Measurements from ENCODE around the gene PPIL1.

DNA sequence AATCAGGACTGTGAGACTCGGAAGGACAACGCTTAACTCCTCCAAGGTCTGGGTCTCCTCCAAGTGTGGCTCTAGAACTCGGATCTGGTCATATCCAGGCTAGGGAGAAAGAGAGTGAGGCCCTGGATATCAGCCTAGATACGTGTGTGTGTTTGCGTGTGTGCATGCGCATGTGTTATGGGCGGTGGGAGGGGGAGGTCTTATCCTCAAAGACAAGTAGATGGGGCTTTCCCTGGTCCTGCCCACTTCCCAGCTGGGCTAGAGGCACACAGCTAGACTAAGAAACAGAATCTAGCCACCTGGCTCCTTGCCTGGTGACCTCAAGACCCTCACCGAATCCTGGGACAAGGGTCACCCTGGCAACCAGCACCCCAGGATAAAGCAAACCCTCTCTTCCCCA is 48.6 kb downstream of the PPIL1 start:
- TF ChIP-seq EZH2phosphoT487 (IDR thresholded peaks at IDR 0.05; ENCODE audit: insufficient read depth, low read depth) (no peak), EZH2 (IDR thresholded peaks at IDR 0.05; ENCODE audit: insufficient read depth, poor library complexity, severe bottlenecking) (no peak)
